Measurements from ENCODE around the gene IKZF3.

DNA sequence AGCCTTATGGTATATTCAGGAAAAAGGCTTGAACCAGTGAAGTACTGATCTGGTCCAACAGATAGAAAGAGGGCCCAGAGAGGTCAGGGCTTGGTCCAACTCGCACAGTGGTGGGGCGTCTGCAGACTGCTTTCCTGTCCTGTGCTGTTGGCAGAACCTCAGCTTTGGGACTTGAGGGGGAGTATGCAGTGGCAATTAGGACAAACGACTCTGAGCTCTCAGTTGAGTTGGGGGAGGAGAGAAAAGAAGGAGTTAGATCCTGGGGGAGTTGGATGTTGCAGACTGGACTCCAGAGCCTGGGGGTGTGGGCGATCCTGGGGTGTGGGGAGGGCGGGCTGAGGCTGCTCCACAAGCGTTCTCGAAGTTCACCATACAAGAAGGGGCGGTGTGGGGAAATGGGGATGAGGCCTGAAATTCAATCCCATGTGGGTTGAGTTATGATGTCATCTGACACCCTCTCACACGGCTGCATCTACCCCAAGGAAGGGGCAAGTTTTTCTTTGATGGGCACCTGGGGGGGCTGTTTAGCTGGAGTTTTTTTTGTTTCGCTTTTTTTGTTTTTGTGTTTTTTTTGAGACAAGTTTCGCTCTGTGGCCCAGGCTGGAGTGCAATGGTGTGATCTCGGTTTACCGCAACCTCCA, 111.8 kb downstream of the IKZF3 start:
- no peak for TF ChIP-seq POLR2A (IDR thresholded peaks at IDR 0.05)
- TF ChIP-seq, protein P1, sequence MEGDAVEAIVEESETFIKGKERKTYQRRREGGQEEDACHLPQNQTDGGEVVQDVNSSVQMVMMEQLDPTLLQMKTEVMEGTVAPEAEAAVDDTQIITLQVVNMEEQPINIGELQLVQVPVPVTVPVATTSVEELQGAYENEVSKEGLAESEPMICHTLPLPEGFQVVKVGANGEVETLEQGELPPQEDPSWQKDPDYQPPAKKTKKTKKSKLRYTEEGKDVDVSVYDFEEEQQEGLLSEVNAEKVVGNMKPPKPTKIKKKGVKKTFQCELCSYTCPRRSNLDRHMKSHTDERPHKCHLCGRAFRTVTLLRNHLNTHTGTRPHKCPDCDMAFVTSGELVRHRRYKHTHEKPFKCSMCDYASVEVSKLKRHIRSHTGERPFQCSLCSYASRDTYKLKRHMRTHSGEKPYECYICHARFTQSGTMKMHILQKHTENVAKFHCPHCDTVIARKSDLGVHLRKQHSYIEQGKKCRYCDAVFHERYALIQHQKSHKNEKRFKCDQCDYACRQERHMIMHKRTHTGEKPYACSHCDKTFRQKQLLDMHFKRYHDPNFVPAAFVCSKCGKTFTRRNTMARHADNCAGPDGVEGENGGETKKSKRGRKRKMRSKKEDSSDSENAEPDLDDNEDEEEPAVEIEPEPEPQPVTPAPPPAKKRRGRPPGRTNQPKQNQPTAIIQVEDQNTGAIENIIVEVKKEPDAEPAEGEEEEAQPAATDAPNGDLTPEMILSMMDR (IDR thresholded peaks at IDR 0.05) = no peak

Measured in thyroid gland (tissue), 4 donors.